HepG2 (cell line): ENCODE measurements around the gene ALK. TPM values are rescaled to one million over a fixed set of nuclear protein-coding genes. Genes with fewer than 3 reads are reported as not detected.

Source experiments
- ATAC-seq: fragments of 200-7000 bp; cut with Tn5 transposase; 3 replicates; pipeline ENCODE4 v1.9.1; 2020; ENCODE audit warnings: mild to moderate bottlenecking, moderate library complexity
- BruUV-seq: library from RNA; stranded (reverse); fragments of 400-500 nt; replicated peaks from 2 replicates; lab custom pipeline; 2021; lab: Mats Ljungman, UMichigan
- CTCF ChIA-PET: fragments of 300-600 bp; formaldehyde crosslinking; extraction: SDS; loops from one replicate; lab custom pipeline; 2021; ENCODE audit warnings: low total read pairs, inconsistent platforms, low intra/inter-chr PET ratio; lab: Yijun Ruan, JAX
- POLR2A ChIA-PET: fragments of 350-600 bp; sonication (Branson Sonifier 250); formaldehyde crosslinking; loops from one replicate; lab custom pipeline; 2020; ENCODE audit warnings: antibody characterized with exemption, inconsistent platforms; lab: Yijun Ruan, JAX
- DNase-seq: peaks from one replicate; pipeline ENCODE4 v3.0.0-alpha.2; 2015; ENCODE audit warnings: low spot score
- FAIRE-seq: peaks from 3 replicates; lab custom pipeline; 2011; peaks lifted over from hg19 to GRCh38; lab: Jason Lieb, UNC
- H2AFZ ChIP-seq: one replicate; pipeline ENCODE4 v1.6.1; 2011; ENCODE audit warnings: low read length, inconsistent platforms
- H3K27ac ChIP-seq: fragments of 300-600 bp; 3 replicates; pipeline ENCODE4 v1.8.0; 2011; ENCODE audit warnings: mixed run types, mild to moderate bottlenecking, mixed read lengths, low read length, inconsistent platforms; ENCODE audit not compliant: insufficient read depth; ENCODE audit errors: extremely low read length
- H3K27me3 ChIP-seq, 2 experiments: fragments of 200-600 bp in 1 of 2; 2 replicates in 1 of 2; 3 replicates in 1 of 2; pipeline versions ENCODE4 v1.6.0 to v1.8.0; 2011; ENCODE audit warnings: low read length in 2 of 2, mild to moderate bottlenecking in 2 of 2, moderate library complexity in 2 of 2, inconsistent platforms in 1 of 2; ENCODE audit not compliant: insufficient read depth in 2 of 2, control insufficient read depth in 1 of 2
- H3K36me3 ChIP-seq, 2 experiments: fragments of 200-600 bp in 1 of 2; replicated peaks in 1 of 2; 2 replicates in 1 of 2; 3 replicates in 1 of 2; pipeline versions ENCODE4 v1.5.1 to v1.8.0; 2011; ENCODE audit warnings: low read length in 2 of 2, inconsistent platforms in 1 of 2; ENCODE audit not compliant: insufficient read depth in 2 of 2, control insufficient read depth in 1 of 2
- H3K4me1 ChIP-seq: 2 replicates; pipeline ENCODE4 v1.5.1; 2012; ENCODE audit warnings: low read length, inconsistent platforms; ENCODE audit not compliant: insufficient read depth
- H3K4me2 ChIP-seq: 2 replicates; pipeline ENCODE4 v1.6.0; 2011; ENCODE audit warnings: low read depth, low read length, inconsistent platforms
- H3K4me3 ChIP-seq, 3 experiments: fragments of 200-600 bp in 1 of 3; sonication (generic), shearing (Covaris generic) in 1 of 3; replicated peaks in 1 of 3; 2 replicates each; pipeline ENCODE4 v1.5.1; 2011 to 2016; ENCODE audit warnings: low read length in 3 of 3, inconsistent platforms in 2 of 3, low read depth in 2 of 3, mild to moderate bottlenecking in 2 of 3, control low read depth in 1 of 3, mixed read lengths in 1 of 3; ENCODE audit not compliant: insufficient read depth in 1 of 3
- H3K79me2 ChIP-seq: one replicate; pipeline ENCODE4 v1.6.1; 2011; ENCODE audit warnings: low read length, inconsistent platforms; ENCODE audit not compliant: insufficient read depth
- H3K9ac ChIP-seq: 2 replicates; pipeline ENCODE4 v1.6.0; 2011; ENCODE audit warnings: mild to moderate bottlenecking, low read depth, low read length, inconsistent platforms; ENCODE audit not compliant: insufficient read depth
- H3K9me3 ChIP-seq: 2 replicates; pipeline ENCODE4 v1.5.1; 2012; ENCODE audit warnings: mild to moderate bottlenecking, low read length
- H4K20me1 ChIP-seq: 2 replicates; pipeline ENCODE4 v1.6.0; 2011; ENCODE audit warnings: inconsistent platforms, mild to moderate bottlenecking, low read length, moderate library complexity; ENCODE audit not compliant: insufficient read depth
- EHMT2 ChIP-seq: fragments of 200-600 bp; sonication (generic); IDR thresholded peaks from 2 replicates; pipeline ENCODE4 v1.7.0; 2017; ENCODE audit warnings: antibody characterized with exemption, low read depth, low read length, borderline replicate concordance
- FOXJ3 ChIP-seq: sonication (generic); formaldehyde crosslinking; IDR thresholded peaks from 2 replicates; pipeline ENCODE4 v1.4.0; 2020; ENCODE audit warnings: missing genetic modification reagents, mild to moderate bottlenecking, borderline replicate concordance
- GABPB1 ChIP-seq: IDR thresholded peaks from 2 replicates; pipeline ENCODE4 v1.6.1; 2016; ENCODE audit warnings: mild to moderate bottlenecking, missing genetic modification reagents, moderate library complexity, missing compliant biosample characterization
- HINFP ChIP-seq: sonication (generic); formaldehyde crosslinking; IDR thresholded peaks from 2 replicates; pipeline ENCODE4 v1.4.0; 2020; ENCODE audit warnings: low read depth, mild to moderate bottlenecking, missing genetic modification reagents
- ONECUT2 ChIP-seq: sonication (generic); formaldehyde crosslinking; IDR thresholded peaks from 2 replicates; pipeline ENCODE4 v1.4.0; 2020; ENCODE audit warnings: missing genetic modification reagents
- PITX1 ChIP-seq: sonication (generic); formaldehyde crosslinking; IDR thresholded peaks from 2 replicates; pipeline ENCODE4 v1.5.1; 2020; ENCODE audit warnings: mild to moderate bottlenecking, missing genetic modification reagents
- THAP11 ChIP-seq: IDR thresholded peaks from 2 replicates; pipeline ENCODE4 v1.6.1; 2016; ENCODE audit warnings: missing biosample characterization, missing genetic modification reagents
- TOE1 ChIP-seq: sonication (generic); formaldehyde crosslinking; IDR thresholded peaks from 2 replicates; pipeline ENCODE4 v1.4.0; 2020; ENCODE audit warnings: mild to moderate bottlenecking, missing genetic modification reagents
- ZNF225 ChIP-seq: sonication (generic); formaldehyde crosslinking; IDR thresholded peaks from 2 replicates; pipeline ENCODE4 v1.4.0; 2020; ENCODE audit warnings: mild to moderate bottlenecking, missing genetic modification reagents
- ZNF282 ChIP-seq: fragments of 450-650 bp; IDR thresholded peaks from 2 replicates; pipeline ENCODE4 v1.6.1; 2018; ENCODE audit not compliant: partially characterized antibody
- ZNF557 ChIP-seq: sonication (generic); formaldehyde crosslinking; IDR thresholded peaks from 2 replicates; pipeline ENCODE4 v1.4.0; 2020; ENCODE audit warnings: missing genetic modification reagents
- ZNF772 ChIP-seq: sonication (generic); formaldehyde crosslinking; IDR thresholded peaks from 2 replicates; pipeline ENCODE4 v1.5.0; 2020; ENCODE audit warnings: mild to moderate bottlenecking, missing genetic modification reagents
- ZSCAN9 ChIP-seq: IDR thresholded peaks from 2 replicates; pipeline ENCODE4 v1.6.1; 2016; ENCODE audit warnings: borderline replicate concordance
- WGBS: methylation state at CpG from one replicate; pipeline ENCODE4 v1.1.6; 2017; ENCODE audit warnings: low lambda C conversion rate; 5-methylcytosine and 5-hydroxymethylcytosine counted together
- in situ Hi-C: cut with HindIII; loops from 2 replicates; pipeline ENCODE4 v1.10.0; 2017; ENCODE audit warnings: low pct_unique_long_range_greater_than_20kb; ENCODE audit not compliant: extremely low pct_ligation_motif_present
- intact Hi-C: fragments of 100-400 bp; cut with micrococcal nuclease; formaldehyde crosslinking; loops from one replicate; pipeline ENCODE4 v1.10.0; 2022; ENCODE audit not compliant: unreplicated experiment
- polyA plus RNA-seq, 8 experiments: library from polyadenylated mRNA; depleted of rRNA in 3 of 8; stranded (reverse) in 7 of 8; unstranded in 1 of 8; fragments of >200 nt; fragmentation: Illumina TruSeq in 4 of 8; extraction: Trizol in 4 of 8; gene quantifications; 2 replicates each; pipeline versions ENCODE4 v1.2.1 to v1.2.3, GENCODE V29; 2011 to 2016; ENCODE audit warnings: low read depth in 4 of 8, missing spikeins in 1 of 8, mixed read lengths in 1 of 8; ENCODE audit not compliant: insufficient read depth in 1 of 8
- total RNA-seq, 5 experiments: library from RNA; depleted of rRNA; stranded (reverse); fragments of >200 nt; fragmentation: Illumina TruSeq; extraction: Trizol; gene quantifications; 2 replicates each; pipeline ENCODE4 v1.2.3, GENCODE V29; 2016; ENCODE audit warnings: low read depth in 1 of 5
- TF ChIP-seq, protein P1 (sequence below): sonication (generic); formaldehyde crosslinking; IDR thresholded peaks from 2 replicates; pipeline ENCODE4 v1.4.0; 2020; ENCODE audit warnings: mild to moderate bottlenecking, missing genetic modification reagents
- TF ChIP-seq, protein P2 (sequence below): sonication (generic); formaldehyde crosslinking; IDR thresholded peaks from 2 replicates; pipeline ENCODE4 v1.8.0; 2022; ENCODE audit warnings: mild to moderate bottlenecking, missing genetic modification reagents, moderate library complexity

The ALK gene
- total and polyA plus RNA-seq, 2 of the 13 experiments (the other 11 are each of a cell fraction or from before 2014, with no cell fraction given): not detected

GRCh38 chr2:29223257-29223656, 698.1 kb downstream of the ALK start:
- Histone ChIP-seq H3K9me3 (no peaks in the 10 kb centered on the region), H3K79me2 (no peaks in the 10 kb centered on the region), H3K4me3 (no peak overlapping the region), H4K20me1 (no peaks in the 10 kb centered on the region), H3K4me1 (no peaks in the 10 kb centered on the region), H3K36me3 (no peaks in the 10 kb centered on the region), H3K27me3 (peaks cover 6 to 50% of the 10 kb centered on the region in 2 experiments; a peak in 3 of 5 replicates), H2AFZ (no peak overlapping the region), H3K4me2 (no peak overlapping the region), H3K9ac (no peak overlapping the region), H3K27ac (no peak overlapping the region)
- ATAC-seq (no peak), DNase-seq (no peak), FAIRE-seq (no peak)
- CTCF ChIA-PET: no interaction called here
- POLR2A ChIA-PET: no interaction called here
- no TSS peak for BruUV-seq
- WGBS: 43% methylated on average over 7 of the region's 11 CpGs
- intact Hi-C loops: no loop called here
- in situ Hi-C loops: no loop called here
- TF ChIP-seq HINFP (no peak), GABPB1 (no peak), PITX1 (no peak), ZNF282 (no peak), ZSCAN9 (CRISPR knock-in tag) (no peak), ZNF772 (CRISPR knock-in tag) (no peak), ONECUT2 (no peak), ZNF225 (CRISPR knock-in tag) (no peak), FOXJ3 (CRISPR knock-in tag) (no peak), TOE1 (CRISPR knock-in tag) (no peak), THAP11 (no peak), ZNF557 (no peak), EHMT2 (no peak)
- TF ChIP-seq, protein P1, sequence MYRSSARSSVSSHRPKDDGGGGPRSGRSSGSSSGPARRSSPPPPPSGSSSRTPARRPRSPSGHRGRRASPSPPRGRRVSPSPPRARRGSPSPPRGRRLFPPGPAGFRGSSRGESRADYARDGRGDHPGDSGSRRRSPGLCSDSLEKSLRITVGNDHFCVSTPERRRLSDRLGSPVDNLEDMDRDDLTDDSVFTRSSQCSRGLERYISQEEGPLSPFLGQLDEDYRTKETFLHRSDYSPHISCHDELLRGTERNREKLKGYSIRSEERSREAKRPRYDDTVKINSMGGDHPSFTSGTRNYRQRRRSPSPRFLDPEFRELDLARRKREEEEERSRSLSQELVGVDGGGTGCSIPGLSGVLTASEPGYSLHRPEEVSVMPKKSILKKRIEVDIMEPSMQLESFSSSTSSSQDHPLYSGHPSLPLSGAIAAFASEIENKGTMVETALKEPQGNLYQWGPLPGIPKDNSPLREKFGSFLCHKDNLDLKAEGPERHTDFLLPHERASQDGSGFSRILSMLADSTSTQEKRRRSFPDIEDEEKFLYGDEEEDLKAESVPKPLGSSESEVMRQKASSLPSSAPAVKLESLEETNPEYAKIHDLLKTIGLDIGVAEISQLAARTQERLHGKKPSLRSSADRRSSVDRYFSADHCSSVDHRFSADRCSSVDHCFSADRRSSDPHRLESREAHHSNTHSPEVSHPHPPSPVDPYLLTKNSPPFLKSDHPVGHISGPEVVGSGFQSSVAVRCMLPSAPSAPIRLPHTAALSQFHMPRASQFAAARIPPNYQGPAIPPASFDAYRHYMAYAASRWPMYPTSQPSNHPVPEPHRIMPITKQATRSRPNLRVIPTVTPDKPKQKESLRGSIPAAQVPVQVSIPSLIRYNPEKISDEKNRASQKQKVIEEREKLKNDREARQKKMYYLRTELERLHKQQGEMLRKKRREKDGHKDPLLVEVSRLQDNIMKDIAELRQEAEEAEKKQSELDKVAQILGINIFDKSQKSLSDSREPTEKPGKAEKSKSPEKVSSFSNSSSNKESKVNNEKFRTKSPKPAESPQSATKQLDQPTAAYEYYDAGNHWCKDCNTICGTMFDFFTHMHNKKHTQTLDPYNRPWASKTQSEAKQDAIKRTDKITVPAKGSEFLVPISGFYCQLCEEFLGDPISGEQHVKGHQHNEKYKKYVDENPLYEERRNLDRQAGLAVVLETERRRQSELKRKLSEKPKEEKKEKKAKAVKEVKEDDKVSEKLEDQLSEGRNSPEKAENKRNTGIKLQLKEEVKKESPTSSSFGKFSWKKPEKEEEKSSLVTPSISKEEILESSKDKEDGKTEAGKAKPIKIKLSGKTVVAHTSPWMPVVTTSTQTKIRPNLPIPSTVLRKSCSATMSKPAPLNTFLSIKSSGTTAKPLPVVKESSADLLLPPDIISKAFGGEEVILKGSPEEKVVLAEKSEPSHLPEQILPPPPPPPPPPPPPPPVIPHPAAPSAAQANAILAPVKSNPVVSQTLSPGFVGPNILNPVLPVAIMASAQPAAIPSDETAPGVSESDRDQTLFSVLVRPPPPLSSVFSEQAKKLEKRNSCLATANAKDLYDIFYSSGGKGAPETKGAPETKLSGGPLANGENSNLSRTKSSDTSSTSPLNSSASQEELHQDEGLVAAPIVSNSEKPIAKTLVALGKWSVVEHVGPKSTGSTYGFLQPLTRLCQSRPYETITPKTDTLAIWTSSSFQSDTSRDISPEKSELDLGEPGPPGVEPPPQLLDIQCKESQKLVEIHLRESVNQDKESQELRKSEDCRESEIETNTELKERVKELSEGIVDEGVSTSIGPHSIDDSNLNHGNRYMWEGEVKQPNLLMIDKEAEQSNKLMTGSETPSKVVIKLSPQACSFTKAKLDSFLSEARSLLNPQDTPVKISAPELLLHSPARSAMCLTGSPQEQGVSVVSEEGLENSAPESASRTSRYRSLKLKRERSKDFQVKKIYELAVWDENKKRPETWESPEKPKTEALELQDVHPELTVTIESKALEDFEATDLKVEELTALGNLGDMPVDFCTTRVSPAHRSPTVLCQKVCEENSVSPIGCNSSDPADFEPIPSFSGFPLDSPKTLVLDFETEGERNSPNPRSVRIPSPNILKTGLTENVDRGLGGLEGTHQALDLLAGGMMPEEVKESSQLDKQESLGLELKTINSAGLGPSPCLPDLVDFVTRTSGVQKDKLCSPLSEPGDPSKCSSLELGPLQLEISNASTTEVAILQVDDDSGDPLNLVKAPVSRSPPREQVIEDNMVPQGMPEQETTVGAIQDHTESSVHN: no peak
- TF ChIP-seq, protein P2, sequence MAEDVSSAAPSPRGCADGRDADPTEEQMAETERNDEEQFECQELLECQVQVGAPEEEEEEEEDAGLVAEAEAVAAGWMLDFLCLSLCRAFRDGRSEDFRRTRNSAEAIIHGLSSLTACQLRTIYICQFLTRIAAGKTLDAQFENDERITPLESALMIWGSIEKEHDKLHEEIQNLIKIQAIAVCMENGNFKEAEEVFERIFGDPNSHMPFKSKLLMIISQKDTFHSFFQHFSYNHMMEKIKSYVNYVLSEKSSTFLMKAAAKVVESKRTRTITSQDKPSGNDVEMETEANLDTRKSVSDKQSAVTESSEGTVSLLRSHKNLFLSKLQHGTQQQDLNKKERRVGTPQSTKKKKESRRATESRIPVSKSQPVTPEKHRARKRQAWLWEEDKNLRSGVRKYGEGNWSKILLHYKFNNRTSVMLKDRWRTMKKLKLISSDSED (CRISPR knock-in tag): no peak
